Colonic mucosa (tissue), 4 donors: ENCODE results near the gene KCNJ13. TPM values are rescaled to one million over a fixed set of nuclear protein-coding genes. Genes with fewer than 3 reads are reported as not detected.

Experiments
- DNase-seq: peaks from one replicate; pipeline ENCODE4 v3.0.0-alpha.2; 2020
- H3K27ac ChIP-seq: fragments of 200-600 bp; one replicate; pipeline ENCODE4 v1.8.0; 2021
- H3K27me3 ChIP-seq: fragments of 200-600 bp; one replicate; pipeline ENCODE4 v1.8.0; 2021
- H3K36me3 ChIP-seq: fragments of 200-600 bp; one replicate; pipeline ENCODE4 v1.8.0; 2021
- H3K4me1 ChIP-seq: fragments of 200-600 bp; one replicate; pipeline ENCODE4 v1.8.0; 2021; ENCODE audit warnings: mild to moderate bottlenecking
- H3K4me3 ChIP-seq: fragments of 200-600 bp; one replicate; pipeline ENCODE4 v1.8.0; 2021
- H3K9ac ChIP-seq, 2 donors: one replicate each; pipeline ENCODE4 v1.7.0; 2013; ENCODE audit warnings: control low read depth in 2 of 2, low read depth in 2 of 2, low read length in 2 of 2
- H3K9me3 ChIP-seq: fragments of 200-600 bp; one replicate; pipeline ENCODE4 v1.8.0; 2021
- intact Hi-C: fragments of 100-400 bp; cut with DNase I; formaldehyde crosslinking; loops from one replicate; pipeline ENCODE4 v1.14.1; 2022
- total RNA-seq, 2 donors: library from RNA; stranded (reverse); fragmentation: NEBNext Ultra II Directional in 1 of 2; extraction: Animal tissue kit (Norgen Biotek cat#: 25700) in 1 of 2; gene quantifications; one replicate each; pipeline ENCODE4 v1.2.1, GENCODE V29; 2021
- TF ChIP-seq, protein P1 (sequence below): fragments of 200-600 bp; IDR thresholded peaks from one replicate; pipeline ENCODE4 v1.8.0; 2022; ENCODE audit warnings: antibody characterized with exemption, mild to moderate bottlenecking
- donor health status: healthy.
- donor health status: DM: no; HTN: no; CAD: no.
- donor health status: DM: no; HTN: no; CAD: no.

Gene KCNJ13
- total RNA-seq, 2 donors from 2014 or later, result 0.32 TPM; not detected in 1

DNA sequence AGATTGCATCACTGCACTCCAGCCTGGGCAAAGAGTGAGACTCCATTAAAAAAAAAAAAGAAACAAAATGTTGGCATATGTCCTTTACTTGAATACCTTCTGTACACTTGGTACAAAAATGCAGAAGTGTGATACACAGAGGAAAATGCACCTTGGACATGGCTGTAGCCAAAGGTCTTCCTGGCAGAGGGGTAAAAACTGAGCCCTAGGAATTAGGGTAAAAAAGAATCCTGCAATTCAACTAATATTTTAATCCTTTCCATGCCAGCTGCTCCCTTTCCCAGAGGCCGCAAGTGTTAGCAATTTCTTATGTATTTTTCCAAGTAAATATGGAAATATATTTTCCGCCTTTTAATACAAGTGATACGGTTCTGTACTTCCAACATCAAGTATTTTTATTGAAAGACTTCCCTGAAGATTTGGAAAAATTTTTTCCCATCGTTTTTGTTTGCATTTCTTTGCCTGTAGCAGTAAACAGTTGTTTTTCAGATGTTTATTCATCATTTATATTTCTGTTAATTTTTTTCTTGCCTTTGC, 26.2 kb downstream of the KCNJ13 start:
- Histone ChIP-seq H3K27ac (no peak overlapping the region), H3K4me3 (no peak overlapping the region), H3K4me1 (no peaks in the 10 kb centered on the region), H3K36me3 (no peaks in the 10 kb centered on the region), H3K27me3 (no peaks in the 10 kb centered on the region), H3K9me3 (no peaks in the 10 kb centered on the region), H3K9ac (no peak overlapping the region)
- intact Hi-C loops, result no loop called here
- DNase-seq, result no peak
- TF ChIP-seq, protein P1, sequence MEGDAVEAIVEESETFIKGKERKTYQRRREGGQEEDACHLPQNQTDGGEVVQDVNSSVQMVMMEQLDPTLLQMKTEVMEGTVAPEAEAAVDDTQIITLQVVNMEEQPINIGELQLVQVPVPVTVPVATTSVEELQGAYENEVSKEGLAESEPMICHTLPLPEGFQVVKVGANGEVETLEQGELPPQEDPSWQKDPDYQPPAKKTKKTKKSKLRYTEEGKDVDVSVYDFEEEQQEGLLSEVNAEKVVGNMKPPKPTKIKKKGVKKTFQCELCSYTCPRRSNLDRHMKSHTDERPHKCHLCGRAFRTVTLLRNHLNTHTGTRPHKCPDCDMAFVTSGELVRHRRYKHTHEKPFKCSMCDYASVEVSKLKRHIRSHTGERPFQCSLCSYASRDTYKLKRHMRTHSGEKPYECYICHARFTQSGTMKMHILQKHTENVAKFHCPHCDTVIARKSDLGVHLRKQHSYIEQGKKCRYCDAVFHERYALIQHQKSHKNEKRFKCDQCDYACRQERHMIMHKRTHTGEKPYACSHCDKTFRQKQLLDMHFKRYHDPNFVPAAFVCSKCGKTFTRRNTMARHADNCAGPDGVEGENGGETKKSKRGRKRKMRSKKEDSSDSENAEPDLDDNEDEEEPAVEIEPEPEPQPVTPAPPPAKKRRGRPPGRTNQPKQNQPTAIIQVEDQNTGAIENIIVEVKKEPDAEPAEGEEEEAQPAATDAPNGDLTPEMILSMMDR, result no peak

DNA sequence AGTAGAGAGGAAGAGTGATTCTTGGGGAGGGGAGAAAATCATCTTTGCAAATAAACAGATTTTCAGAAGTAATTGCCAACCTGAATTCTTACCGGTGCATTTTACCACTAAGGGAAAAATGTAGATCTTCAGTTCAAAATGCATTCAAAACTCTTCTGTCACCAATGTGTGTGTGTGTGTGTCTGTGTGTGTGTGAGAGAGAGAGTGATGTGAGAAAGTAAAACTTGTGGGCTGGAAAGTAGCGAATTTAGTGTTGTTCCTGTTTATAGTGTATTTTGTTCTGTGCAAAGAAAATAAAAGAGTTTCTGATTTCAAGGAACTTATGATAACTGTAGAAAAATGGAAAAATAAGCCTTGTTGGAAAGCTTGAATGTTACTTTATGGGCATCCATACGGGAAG, 27.0 kb downstream of the KCNJ13 start:
- no peak overlapping the region for H3K4me3 ChIP-seq
- no peaks in the 10 kb centered on the region for H3K36me3 ChIP-seq
- no peak overlapping the region for H3K27ac ChIP-seq
- H3K9me3 ChIP-seq, result no peaks in the 10 kb centered on the region
- no peak overlapping the region for H3K9ac ChIP-seq
- intact Hi-C loops, result no loop called here
- H3K27me3 ChIP-seq, result no peaks in the 10 kb centered on the region
- TF ChIP-seq, protein P1, result no peak
- DNase-seq, result no peak
- H3K4me1 ChIP-seq, result peaks cover 2% of the 10 kb centered on the region

DNA sequence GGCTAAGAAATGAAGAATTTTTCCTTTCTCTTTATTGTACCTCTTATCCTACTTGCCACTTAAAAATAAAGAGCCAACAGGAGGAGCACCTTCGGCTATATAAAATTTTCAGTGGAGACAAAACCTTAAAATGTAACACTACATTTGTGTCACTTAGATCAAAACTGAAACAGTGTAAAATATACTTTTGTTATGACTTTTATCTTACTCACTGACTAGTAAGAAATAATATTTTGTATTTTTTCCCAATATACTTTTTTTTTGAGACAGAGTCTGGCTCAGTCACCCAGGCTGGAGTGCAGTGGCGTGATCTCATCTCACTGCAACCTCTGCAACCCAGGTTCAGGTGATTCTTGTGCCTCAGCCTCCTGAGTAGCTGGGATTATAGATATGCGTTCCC, 28.3 kb downstream of the KCNJ13 start:
- intact Hi-C loops, result no loop called here
- no peak for DNase-seq
- Histone ChIP-seq H3K9me3 (no peaks in the 10 kb centered on the region), H3K4me1 (peaks cover 3% of the 10 kb centered on the region), H3K9ac (no peak overlapping the region), H3K36me3 (no peaks in the 10 kb centered on the region), H3K27ac (no peak overlapping the region), H3K27me3 (no peaks in the 10 kb centered on the region), H3K4me3 (no peak overlapping the region)
- TF ChIP-seq, protein P1, result no peak

DNA sequence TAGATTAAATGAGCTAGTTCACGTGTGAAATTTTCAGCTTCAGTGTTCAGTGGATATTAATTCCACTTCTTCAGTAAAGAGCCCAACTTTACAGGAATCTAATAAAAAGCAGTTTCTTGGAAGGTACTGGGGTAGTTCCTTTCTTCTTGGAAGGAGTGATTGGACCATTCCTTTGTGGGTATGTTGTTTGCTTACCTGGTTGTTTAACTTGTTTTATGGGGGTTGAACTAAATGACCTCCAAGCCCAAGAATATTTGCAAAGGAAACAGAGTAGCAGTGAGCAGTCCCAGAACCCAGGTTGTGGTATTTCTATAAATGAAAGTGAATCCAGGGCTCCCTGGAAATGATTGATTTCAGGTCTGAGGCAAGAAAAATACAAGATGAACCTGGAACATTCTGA, 31.4 kb downstream of the KCNJ13 start:
- Histone ChIP-seq H3K4me1 (peaks cover 3% of the 10 kb centered on the region), H3K36me3 (no peaks in the 10 kb centered on the region), H3K27ac (no peak overlapping the region), H3K27me3 (no peaks in the 10 kb centered on the region), H3K9me3 (no peaks in the 10 kb centered on the region), H3K9ac (no peak overlapping the region), H3K4me3 (no peak overlapping the region)
- DNase-seq, result no peak
- TF ChIP-seq, protein P1, result no peak
- intact Hi-C loops, result no loop called here

DNA sequence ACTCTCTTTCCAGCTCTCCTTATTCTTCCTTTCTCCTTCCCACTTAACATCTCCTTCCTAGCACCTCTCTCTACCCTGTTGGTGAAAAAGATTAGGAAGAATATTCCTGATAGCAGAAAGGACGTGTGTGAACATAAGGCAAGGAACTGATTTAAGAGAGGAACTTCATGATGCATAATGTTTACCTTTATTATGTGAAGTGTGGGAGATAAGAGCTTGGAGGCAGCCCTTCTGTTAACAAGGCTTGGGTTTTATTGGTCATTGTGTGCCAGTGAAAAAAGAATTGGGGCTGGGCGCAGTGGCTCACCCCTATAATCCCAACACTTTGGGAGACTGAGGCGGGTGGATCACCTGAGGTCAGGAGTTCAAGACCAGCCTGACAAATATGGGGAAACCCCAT, 34.4 kb downstream of the KCNJ13 start:
- Histone ChIP-seq H3K36me3 (no peaks in the 10 kb centered on the region), H3K9ac (no peak overlapping the region), H3K4me1 (peaks cover 3% of the 10 kb centered on the region), H3K9me3 (no peaks in the 10 kb centered on the region), H3K4me3 (no peak overlapping the region), H3K27ac (no peak overlapping the region), H3K27me3 (no peaks in the 10 kb centered on the region)
- intact Hi-C loops, result no loop called here
- TF ChIP-seq, protein P1, result no peak
- DNase-seq, result no peak

DNA sequence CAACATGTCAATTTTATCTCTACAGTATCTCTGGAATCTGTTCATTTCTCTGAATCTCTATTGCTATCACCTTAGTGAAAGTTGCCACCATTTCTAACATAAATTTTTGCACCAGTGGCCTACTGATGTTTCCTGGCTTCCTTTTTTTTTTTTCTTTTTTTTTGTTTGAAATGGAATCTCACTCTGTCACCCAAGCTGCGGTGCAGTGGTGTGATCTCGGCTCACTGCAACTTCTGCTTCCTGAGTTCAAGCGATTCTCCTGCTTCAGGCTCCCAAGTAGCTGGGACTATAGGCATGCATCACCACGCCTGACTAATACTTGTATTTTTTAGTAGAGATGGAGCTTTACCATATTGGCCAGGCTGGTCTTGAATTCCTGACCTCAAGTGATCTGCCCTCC, 35.1 kb downstream of the KCNJ13 start:
- intact Hi-C loops, result no loop called here

More for the DNA sequence above, 35.1 kb downstream of the KCNJ13 start:
- Histone ChIP-seq H3K9me3 (no peaks in the 10 kb centered on the region), H3K27me3 (no peaks in the 10 kb centered on the region), H3K4me3 (no peak overlapping the region), H3K4me1 (peaks cover 3% of the 10 kb centered on the region), H3K36me3 (no peaks in the 10 kb centered on the region), H3K9ac (no peak overlapping the region), H3K27ac (no peak overlapping the region)
- TF ChIP-seq, protein P1, result no peak
- no peak for DNase-seq
